HG02870 (cell line): Measurements from ENCODE around the gene AKAP6.

Experiments used
- ATAC-seq: cut with Tn5 transposase; IDR thresholded peaks from one replicate; pipeline ENCODE4 v1.9.1; 2021; ENCODE audit warnings: mild to moderate bottlenecking, moderate library complexity; ENCODE audit not compliant: unreplicated experiment

AKAP6 gene

GRCh38 chr14:32473464-32473855, 144.4 kb downstream of the AKAP6 start:
- no peak for ATAC-seq

- no peak for ATAC-seq
These were observed 145.5 kb downstream of the AKAP6 start for GRCh38 chr14:32474478-32475195.

- no peak for ATAC-seq
These were observed 147.4 kb downstream of the AKAP6 start for GRCh38 chr14:32476532-32476931.

- ATAC-seq, result no peak
These were observed 148.3 kb downstream of the AKAP6 start for GRCh38 chr14:32477396-32477795.

- no peak for ATAC-seq
These were observed 149.0 kb downstream of the AKAP6 start for GRCh38 chr14:32478050-32478449.

- ATAC-seq, result no peak
These were observed 151.2 kb downstream of the AKAP6 start for GRCh38 chr14:32480337-32480736.

GRCh38 chr14:32481707-32482106, 152.6 kb downstream of the AKAP6 start:
- no peak for ATAC-seq

GRCh38 chr14:32491416-32492016, 162.4 kb downstream of the AKAP6 start:
- ATAC-seq, result no peak

- no peak for ATAC-seq
These were observed 163.4 kb downstream of the AKAP6 start for GRCh38 chr14:32492457-32492856.

- ATAC-seq, result no peak
These were observed 165.7 kb downstream of the AKAP6 start for GRCh38 chr14:32494609-32495434.

- ATAC-seq, result no peak
These were observed 166.3 kb downstream of the AKAP6 start for GRCh38 chr14:32495435-32495734.

GRCh38 chr14:32497248-32497647, 168.2 kb downstream of the AKAP6 start:
- no peak for ATAC-seq

GRCh38 chr14:32507029-32507984, 178.2 kb downstream of the AKAP6 start:
- ATAC-seq, result no peak

GRCh38 chr14:32508281-32508680, 179.2 kb downstream of the AKAP6 start:
- no peak for ATAC-seq

- ATAC-seq, result no peak
These were observed 180.6 kb downstream of the AKAP6 start for GRCh38 chr14:32509632-32510187.

- ATAC-seq, result no peak
These were observed 181.7 kb downstream of the AKAP6 start for GRCh38 chr14:32510815-32511214.

GRCh38 chr14:32512348-32512747, 183.2 kb downstream of the AKAP6 start:
- ATAC-seq, result no peak

GRCh38 chr14:32512813-32513212, 183.7 kb downstream of the AKAP6 start:
- no peak for ATAC-seq

- no peak for ATAC-seq
These were observed 184.5 kb downstream of the AKAP6 start for GRCh38 chr14:32513571-32514009.

- no peak for ATAC-seq
These were observed 185.1 kb downstream of the AKAP6 start for GRCh38 chr14:32514236-32514635.

- no peak for ATAC-seq
These were observed 185.6 kb downstream of the AKAP6 start for GRCh38 chr14:32514681-32515080.
